AG10803 (cell line): ENCODE data around the gene OR2M4.
"Not testable (repeated sequence)": the region's sequence is repeated elsewhere in the genome, so short reads cannot be mapped to it uniquely, and the experiment has no call there.

ENCODE experiments used
- DNase-seq: peaks from one replicate; pipeline ENCODE4 v3.0.0; 2010; ENCODE audit warnings: low read depth
- H3K4me3 ChIP-seq: 2 replicates; pipeline ENCODE4 v1.5.1; 2011; ENCODE audit warnings: mild to moderate bottlenecking, low read length, control low read depth
- CTCF ChIP-seq: conservative IDR thresholded peaks from 2 replicates; pipeline ENCODE4 v1.5.1; 2011; ENCODE audit warnings: mild to moderate bottlenecking, low read length, control low read depth, inconsistent platforms

OR2M4 gene

GRCh38 chr1:248225537-248225936 lies 5.7 kb upstream of the OR2M4 start:
- H3K4me3 ChIP-seq: no peak overlapping the region
- TF ChIP-seq CTCF: no peak
- DNase-seq: no peak

GRCh38 chr1:248229360-248229908 lies 1.8 kb upstream of the OR2M4 start:
- H3K4me3 ChIP-seq: no peak overlapping the region
- no peak for TF ChIP-seq CTCF
- no peak for DNase-seq

GRCh38 chr1:248239478-248239877 lies 8.3 kb downstream of the OR2M4 start:
- no peak for TF ChIP-seq CTCF
- H3K4me3 ChIP-seq: no peak overlapping the region
- DNase-seq: no peak

GRCh38 chr1:248243204-248243603 lies 12.0 kb downstream of the OR2M4 start:
- peak; percentile 14 for DNase-seq
- peak; percentile 51 for TF ChIP-seq CTCF
- H3K4me3 ChIP-seq: no peak overlapping the region

- H3K4me3 ChIP-seq, DNase-seq: not testable (repeated sequence)
Measured at GRCh38 chr1:248259309-248259708, 28.1 kb downstream of the OR2M4 start.

GRCh38 chr1:248268178-248268577 lies 37.0 kb downstream of the OR2M4 start:
- no peak for DNase-seq
- no peak for TF ChIP-seq CTCF
- no peak overlapping the region for H3K4me3 ChIP-seq

GRCh38 chr1:248273225-248273624 lies 42.0 kb downstream of the OR2M4 start:
- not testable (repeated sequence) for DNase-seq, H3K4me3 ChIP-seq

- DNase-seq: no peak
- TF ChIP-seq CTCF: no peak
- H3K4me3 ChIP-seq: no peak within 1 kb of the TSS
Measured at GRCh38 chr1:248277876-248278275, 46.7 kb downstream of the OR2M4 start, which contains the start of gene OR2T33. OR2T33 (minus strand) TSS chr1:248277976; CDS start chr1:248273814, 4,162 bp downstream.
